Astrocyte (in vitro differentiated cells and primary cell): ENCODE results near the gene SF1. TPM values are rescaled to one million over a fixed set of nuclear protein-coding genes. Genes with fewer than 3 reads are reported as not detected.

ENCODE experiments used
- DNase-seq: peaks from one replicate; pipeline ENCODE4 v3.0.0-alpha.2; 2010; ENCODE audit warnings: low read depth
- FAIRE-seq: peaks from 2 replicates; lab custom pipeline; 2011; peaks lifted over from hg19 to GRCh38; lab: Jason Lieb, UNC
- H2AFZ ChIP-seq: 2 replicates; pipeline ENCODE4 v1.6.0; 2012; ENCODE audit warnings: low read depth, low read length, inconsistent platforms
- H3K27ac ChIP-seq: 2 replicates; pipeline ENCODE4 v1.5.1; 2011; ENCODE audit warnings: low read depth, low read length, inconsistent platforms
- H3K27me3 ChIP-seq: 2 replicates; pipeline ENCODE4 v1.6.0; 2011; ENCODE audit warnings: low read length, inconsistent platforms; ENCODE audit not compliant: insufficient read depth
- H3K36me3 ChIP-seq: 2 replicates; pipeline ENCODE4 v1.5.1; 2011; ENCODE audit warnings: low read length, inconsistent platforms; ENCODE audit not compliant: insufficient read depth
- H3K4me1 ChIP-seq: 2 replicates; pipeline ENCODE4 v1.5.1; 2011; ENCODE audit warnings: low read length, inconsistent platforms; ENCODE audit not compliant: insufficient read depth
- H3K4me2 ChIP-seq: 2 replicates; pipeline ENCODE4 v1.6.0; 2012; ENCODE audit warnings: low read length, inconsistent platforms
- H3K4me3 ChIP-seq: 2 replicates; pipeline ENCODE4 v1.5.1; 2011; ENCODE audit warnings: low read depth, mild to moderate bottlenecking, low read length, inconsistent platforms; ENCODE audit not compliant: insufficient read depth
- H3K79me2 ChIP-seq: 2 replicates; pipeline ENCODE4 v1.6.0; 2012; ENCODE audit warnings: mild to moderate bottlenecking, low read length, inconsistent platforms; ENCODE audit not compliant: insufficient read depth
- H3K9ac ChIP-seq: 2 replicates; pipeline ENCODE4 v1.6.0; 2012; ENCODE audit warnings: mild to moderate bottlenecking, low read length, inconsistent platforms
- H3K9me3 ChIP-seq: 2 replicates; pipeline ENCODE4 v1.5.1; 2012; ENCODE audit warnings: low read depth, mild to moderate bottlenecking, low read length, inconsistent platforms; ENCODE audit not compliant: insufficient read depth
- H4K20me1 ChIP-seq: 2 replicates; pipeline ENCODE4 v1.6.0; 2012; ENCODE audit warnings: low read length, inconsistent platforms; ENCODE audit not compliant: insufficient read depth
- H3K27ac Mint-ChIP-seq: one replicate; pipeline ENCODE4 v1.8.0; 2021; ENCODE audit warnings: mild to moderate bottlenecking, mixed read lengths; ENCODE audit not compliant: unreplicated experiment
- H3K27me3 Mint-ChIP-seq: one replicate; pipeline ENCODE4 v1.8.0; 2021; ENCODE audit warnings: low read depth, mixed read lengths; ENCODE audit not compliant: unreplicated experiment
- H3K36me3 Mint-ChIP-seq: one replicate; pipeline ENCODE4 v1.8.0; 2021; ENCODE audit warnings: low read depth, mixed read lengths; ENCODE audit not compliant: unreplicated experiment
- H3K4me1 Mint-ChIP-seq: one replicate; pipeline ENCODE4 v1.8.0; 2021; ENCODE audit warnings: low read depth, mixed read lengths; ENCODE audit not compliant: unreplicated experiment
- H3K4me3 Mint-ChIP-seq: one replicate; pipeline ENCODE4 v1.8.0; 2021; ENCODE audit warnings: mild to moderate bottlenecking, moderate library complexity, mixed read lengths; ENCODE audit not compliant: unreplicated experiment
- H3K9me3 Mint-ChIP-seq: one replicate; pipeline ENCODE4 v1.8.0; 2021; ENCODE audit warnings: mild to moderate bottlenecking, mixed read lengths; ENCODE audit not compliant: unreplicated experiment
- CTCF ChIP-seq: IDR thresholded peaks from 2 replicates; pipeline ENCODE4 v1.5.1; 2011; ENCODE audit warnings: low read depth, mild to moderate bottlenecking, inconsistent platforms, low read length, moderate library complexity; ENCODE audit not compliant: insufficient read depth
- EZH2 ChIP-seq: IDR thresholded peaks from 2 replicates; pipeline ENCODE4 v1.6.1; 2012; ENCODE audit warnings: mild to moderate bottlenecking, low read length, inconsistent platforms; ENCODE audit not compliant: insufficient read depth
- total RNA-seq: library from RNA; stranded (reverse); gene quantifications from 2 replicates; pipeline ENCODE4 v1.2.1, GENCODE V29; 2021

SF1 gene
- total RNA-seq, 1 donor from 2014 or later = 215 TPM

GRCh38 chr11:64750361-64751054 lies 27.8 kb downstream of the SF1 start:
- Mint-ChIP-seq H3K36me3 (peaks cover 9% of the 10 kb centered on the region), H3K9me3 (no peaks in the 10 kb centered on the region), H3K27me3 (peaks cover 14% of the 10 kb centered on the region), H3K4me3 (no peak overlapping the region), H3K4me1 (no peaks in the 10 kb centered on the region), H3K27ac (peak overlapping the region; percentile 27)
- no peak overlapping the region for H3K27ac ChIP-seq
- no peak overlapping the region for H3K4me3 ChIP-seq
- H3K79me2 ChIP-seq = no peaks in the 10 kb centered on the region
- TF ChIP-seq EZH2 (no peak), CTCF (peak; percentile 4)
- H3K4me2 ChIP-seq = no peak overlapping the region
- FAIRE-seq = no peak
- no peak overlapping the region for H2AFZ ChIP-seq
- no peaks in the 10 kb centered on the region for H3K36me3 ChIP-seq
- H3K9ac ChIP-seq = no peak overlapping the region
- no peaks in the 10 kb centered on the region for H3K27me3 ChIP-seq
- peaks cover 4% of the 10 kb centered on the region for H3K4me1 ChIP-seq
- H4K20me1 ChIP-seq = no peaks in the 10 kb centered on the region
- no peak for DNase-seq
- no peaks in the 10 kb centered on the region for H3K9me3 ChIP-seq

GRCh38 chr11:64747961-64748665 lies 30.2 kb downstream of the SF1 start:
- H3K4me3 Mint-ChIP-seq = no peak overlapping the region
- Histone ChIP-seq H2AFZ (no peak overlapping the region), H3K9ac (no peak overlapping the region), H3K27me3 (peaks cover 16% of the 10 kb centered on the region), H3K4me2 (no peak overlapping the region), H3K9me3 (no peaks in the 10 kb centered on the region), H3K4me3 (no peak overlapping the region), H3K79me2 (no peaks in the 10 kb centered on the region), H3K36me3 (no peaks in the 10 kb centered on the region), H3K27ac (no peak overlapping the region), H3K4me1 (peaks cover 21% of the 10 kb centered on the region), H4K20me1 (peaks cover 5% of the 10 kb centered on the region)
- peak; percentile 55 for DNase-seq
- peaks cover 2% of the 10 kb centered on the region for H3K4me1 Mint-ChIP-seq
- TF ChIP-seq CTCF (no peak), EZH2 (no peak)
- no peak overlapping the region for H3K27ac Mint-ChIP-seq
- no peaks in the 10 kb centered on the region for H3K9me3 Mint-ChIP-seq
- H3K27me3 Mint-ChIP-seq = peaks cover 18% of the 10 kb centered on the region
- FAIRE-seq = no peak
- peaks cover 9% of the 10 kb centered on the region for H3K36me3 Mint-ChIP-seq

GRCh38 chr11:64746486-64746885 lies 31.9 kb downstream of the SF1 start:
- Histone ChIP-seq H3K4me2 (no peak overlapping the region), H3K9me3 (no peaks in the 10 kb centered on the region), H2AFZ (no peak overlapping the region), H3K27ac (no peak overlapping the region), H4K20me1 (peaks cover 5% of the 10 kb centered on the region), H3K4me1 (peaks cover 24% of the 10 kb centered on the region), H3K9ac (no peak overlapping the region), H3K36me3 (no peaks in the 10 kb centered on the region), H3K79me2 (no peaks in the 10 kb centered on the region), H3K4me3 (no peak overlapping the region), H3K27me3 (peaks cover 31% of the 10 kb centered on the region)
- no peak for FAIRE-seq
- H3K27ac Mint-ChIP-seq = no peak overlapping the region
- no peak for DNase-seq
- H3K36me3 Mint-ChIP-seq = peaks cover 3% of the 10 kb centered on the region
- H3K4me1 Mint-ChIP-seq = peaks cover 2% of the 10 kb centered on the region
- H3K9me3 Mint-ChIP-seq = no peaks in the 10 kb centered on the region
- peaks cover 13% of the 10 kb centered on the region for H3K27me3 Mint-ChIP-seq
- TF ChIP-seq EZH2 (no peak), CTCF (no peak)
- H3K4me3 Mint-ChIP-seq = no peak overlapping the region
